CD8-positive, alpha-beta memory T cell (primary cell): ENCODE results near the gene GRM4. TPM values are rescaled to one million over a fixed set of nuclear protein-coding genes. Genes with fewer than 3 reads are reported as not detected.
A peak's percentile ranks its signal among the peaks of the same experiment; 100 is the strongest.
"Not testable (repeated sequence)": the region's sequence is repeated elsewhere in the genome, so short reads cannot be mapped to it uniquely, and the experiment has no call there.

Experiments
- CTCF ChIA-PET: fragments of 350-600 bp; sonication (Branson Sonifier 250); formaldehyde crosslinking; loops from one replicate; lab custom pipeline; 2021; ENCODE audit warnings: antibody characterized with exemption; lab: Charles Lee
- POLR2A ChIA-PET: fragments of 350-600 bp; sonication (Branson Sonifier 250); formaldehyde crosslinking; loops from one replicate; lab custom pipeline; 2021; ENCODE audit warnings: antibody characterized with exemption; lab: Charles Lee
- DNase-seq, 5 donors: peaks; one replicate each; pipeline versions ENCODE4 v3.0.0 to v3.0.0-alpha.2; 2020 to 2022; ENCODE audit warnings: mixed read lengths in 1 of 5
- H3K27ac ChIP-seq: one replicate; pipeline ENCODE4 v1.7.0; 2013; ENCODE audit warnings: low read depth, mild to moderate bottlenecking, low read length, moderate library complexity
- H3K27me3 ChIP-seq: 2 replicates; pipeline ENCODE4 v1.7.0; 2013; ENCODE audit warnings: low read length, mild to moderate bottlenecking; ENCODE audit not compliant: insufficient read depth, poor library complexity, severe bottlenecking
- H3K36me3 ChIP-seq: 2 replicates; pipeline ENCODE4 v1.7.0; 2013; ENCODE audit warnings: mild to moderate bottlenecking, low read length, moderate library complexity; ENCODE audit not compliant: insufficient read depth
- H3K4me1 ChIP-seq: 2 replicates; pipeline ENCODE4 v1.7.0; 2013; ENCODE audit warnings: mild to moderate bottlenecking, low read length, moderate library complexity; ENCODE audit not compliant: insufficient read depth
- H3K4me3 ChIP-seq: 2 replicates; pipeline ENCODE4 v1.7.0; 2013; ENCODE audit warnings: mild to moderate bottlenecking, low read length
- H3K9me3 ChIP-seq: 2 replicates; pipeline ENCODE4 v1.7.0; 2013; ENCODE audit warnings: mild to moderate bottlenecking, low read length
- H3K27ac Mint-ChIP-seq, 8 donors: one replicate each; pipeline ENCODE4 v1.8.0; 2020 to 2021; ENCODE audit warnings: mixed read lengths in 8 of 8, mild to moderate bottlenecking in 6 of 8, inconsistent platforms in 3 of 8, moderate library complexity in 3 of 8
- H3K27me3 Mint-ChIP-seq, 2 donors: one replicate each; pipeline ENCODE4 v1.8.0; 2020 to 2021; ENCODE audit warnings: mixed read lengths in 2 of 2, mild to moderate bottlenecking in 1 of 2, moderate library complexity in 1 of 2
- H3K36me3 Mint-ChIP-seq, 3 donors: one replicate each; pipeline ENCODE4 v1.8.0; 2020 to 2021; ENCODE audit warnings: mixed read lengths in 3 of 3, inconsistent platforms in 1 of 3, mild to moderate bottlenecking in 1 of 3
- H3K4me1 Mint-ChIP-seq, 3 donors: one replicate each; pipeline ENCODE4 v1.8.0; 2020 to 2021; ENCODE audit warnings: mixed read lengths in 3 of 3, inconsistent platforms in 1 of 3, mild to moderate bottlenecking in 1 of 3
- H3K4me3 Mint-ChIP-seq, 7 donors: one replicate each; pipeline ENCODE4 v1.8.0; 2020 to 2021; ENCODE audit warnings: mixed read lengths in 7 of 7, mild to moderate bottlenecking in 6 of 7, moderate library complexity in 4 of 7, inconsistent platforms in 2 of 7
- H3K9me3 Mint-ChIP-seq, 5 donors: one replicate each; pipeline ENCODE4 v1.8.0; 2020 to 2022; ENCODE audit warnings: mixed read lengths in 5 of 5, mild to moderate bottlenecking in 3 of 5, moderate library complexity in 2 of 5, inconsistent platforms in 1 of 5
- polyA plus RNA-seq: library from polyadenylated mRNA; unstranded; fragments of 300-500 nt; fragmentation: Illumina TruSeq; gene quantifications from one replicate; pipeline ENCODE4 v1.2.3, GENCODE V29; 2021
- total RNA-seq, 2 experiments: library from RNA; stranded (reverse); gene quantifications; one replicate each; pipeline ENCODE4 v1.2.3, GENCODE V29; 2021

GRM4 gene
- total and polyA plus RNA-seq, 3 experiments from 2014 or later: 0.03 TPM; not detected in 2

GRCh38 chr6:34044945-34045595, 100.8 kb downstream of the GRM4 start:
- ChIA-PET CTCF (interaction anchor here (1.4 to 2.4 kb wide), 2 partner anchors 10 to 18 kb away, joined by 3 to 8 read pairs; no protein-coding TSS in a partner anchor), POLR2A (no interaction called here)
- Histone ChIP-seq H3K4me1 (peaks cover 6% of the 10 kb centered on the region), H3K27ac (no peak overlapping the region), H3K4me3 (no peak overlapping the region), H3K27me3 (no peaks in the 10 kb centered on the region), H3K9me3 (no peaks in the 10 kb centered on the region), H3K36me3 (no peaks in the 10 kb centered on the region)
- peak overlapping the region in 2 of 7 donors; percentile 3 to 10 for H3K4me3 Mint-ChIP-seq
- H3K27ac Mint-ChIP-seq: peak overlapping the region in 5 of 8 donors; percentile 8 to 59 (median 25)
- peaks cover 0 to 6% (median 0%) of the 10 kb centered on the region in 3 donors for H3K36me3 Mint-ChIP-seq
- no peaks in the 10 kb centered on the region for H3K9me3 Mint-ChIP-seq
- H3K27me3 Mint-ChIP-seq: peaks cover 3 to 10% of the 10 kb centered on the region in 2 donors
- peak; percentile 5 to 65 (median 29) for DNase-seq
- peaks cover 11 to 18% (median 17%) of the 10 kb centered on the region in 3 donors for H3K4me1 Mint-ChIP-seq

- DNase-seq: no peak
- Histone ChIP-seq H3K27ac (no peak overlapping the region), H3K4me3 (no peak overlapping the region), H3K36me3 (no peaks in the 10 kb centered on the region), H3K27me3 (no peaks in the 10 kb centered on the region), H3K4me1 (peaks cover 6% of the 10 kb centered on the region), H3K9me3 (no peaks in the 10 kb centered on the region)
- Mint-ChIP-seq H3K4me3 (no peak overlapping the region), H3K36me3 (no peaks in the 10 kb centered on the region), H3K27ac (no peak overlapping the region), H3K27me3 (no peaks in the 10 kb centered on the region), H3K9me3 (no peaks in the 10 kb centered on the region), H3K4me1 (peaks cover 11 to 18% (median 17%) of the 10 kb centered on the region in 3 donors)
- ChIA-PET CTCF (no interaction called here), POLR2A (no interaction called here)
Measured at GRCh38 chr6:34043359-34043758, 102.5 kb downstream of the GRM4 start.

GRCh38 chr6:34041998-34042397, 103.9 kb downstream of the GRM4 start:
- H3K36me3 Mint-ChIP-seq, DNase-seq, H3K4me3 ChIP-seq, H3K9me3 ChIP-seq, H3K9me3 Mint-ChIP-seq, H3K27ac ChIP-seq, H3K36me3 ChIP-seq, CTCF ChIA-PET, POLR2A ChIA-PET, H3K27me3 Mint-ChIP-seq, H3K4me1 ChIP-seq, H3K27me3 ChIP-seq: not testable (repeated sequence)
- Mint-ChIP-seq H3K27ac (peak overlapping the region in 1 of 8 donors; percentile 51), H3K4me3 (peak overlapping the region in 1 of 7 donors; percentile 23), H3K4me1 (peaks cover 11 to 18% (median 17%) of the 10 kb centered on the region in 3 donors)

- POLR2A ChIA-PET: no interaction called here
- Histone ChIP-seq H3K27ac (no peak overlapping the region), H3K4me3 (no peak overlapping the region), H3K27me3 (no peaks in the 10 kb centered on the region), H3K36me3 (no peaks in the 10 kb centered on the region), H3K9me3 (no peaks in the 10 kb centered on the region), H3K4me1 (peaks cover 6% of the 10 kb centered on the region)
- Mint-ChIP-seq H3K9me3 (no peaks in the 10 kb centered on the region), H3K4me1 (peaks cover 11 to 18% (median 17%) of the 10 kb centered on the region in 3 donors), H3K36me3 (no peaks in the 10 kb centered on the region), H3K4me3 (no peak overlapping the region), H3K27me3 (no peaks in the 10 kb centered on the region), H3K27ac (no peak overlapping the region)
- CTCF ChIA-PET: interaction anchor here (0.6 kb wide), 1 partner anchor 563 kb away, joined by 3 read pairs; no protein-coding TSS in a partner anchor
- DNase-seq: no peak
Measured at GRCh38 chr6:34041385-34041784, 104.5 kb downstream of the GRM4 start.

- CTCF ChIA-PET: no interaction called here
- POLR2A ChIA-PET: no interaction called here
- no peak for DNase-seq
- H3K27me3 Mint-ChIP-seq: no peaks in the 10 kb centered on the region
- H3K4me3 Mint-ChIP-seq: no peak overlapping the region
- Histone ChIP-seq H3K36me3 (no peaks in the 10 kb centered on the region), H3K27ac (no peak overlapping the region), H3K4me1 (peaks cover 6% of the 10 kb centered on the region), H3K4me3 (no peak overlapping the region), H3K9me3 (no peaks in the 10 kb centered on the region), H3K27me3 (no peaks in the 10 kb centered on the region)
- no peaks in the 10 kb centered on the region for H3K36me3 Mint-ChIP-seq
- peaks cover 7% of the 10 kb centered on the region in 3 donors for H3K4me1 Mint-ChIP-seq
- H3K9me3 Mint-ChIP-seq: no peaks in the 10 kb centered on the region
- H3K27ac Mint-ChIP-seq: no peak overlapping the region
Measured at GRCh38 chr6:34039943-34040342, 105.9 kb downstream of the GRM4 start.

- no peak overlapping the region for H3K27ac ChIP-seq
- no peaks in the 10 kb centered on the region for H3K36me3 ChIP-seq
- peaks cover 0 to 2% of the 10 kb centered on the region in 2 donors for H3K27me3 Mint-ChIP-seq
- POLR2A ChIA-PET: no interaction called here
- no peak overlapping the region for H3K4me3 ChIP-seq
- H3K9me3 ChIP-seq: no peaks in the 10 kb centered on the region
- no peaks in the 10 kb centered on the region for H3K4me1 Mint-ChIP-seq
- H3K27ac Mint-ChIP-seq: no peak overlapping the region
- H3K4me1 ChIP-seq: no peaks in the 10 kb centered on the region
- CTCF ChIA-PET: interaction anchor here (1.9 to 2.7 kb wide), 2 partner anchors 10 to 18 kb away, joined by 5 to 8 read pairs; no protein-coding TSS in a partner anchor
- no peak for DNase-seq
- H3K36me3 Mint-ChIP-seq: peaks cover 0 to 2% (median 0%) of the 10 kb centered on the region in 3 donors
- H3K4me3 Mint-ChIP-seq: no peak overlapping the region
- no peaks in the 10 kb centered on the region for H3K27me3 ChIP-seq
- H3K9me3 Mint-ChIP-seq: no peaks in the 10 kb centered on the region
Measured at GRCh38 chr6:34037151-34037550, 108.7 kb downstream of the GRM4 start.

GRCh38 chr6:34036357-34037069, 109.4 kb downstream of the GRM4 start:
- H3K36me3 Mint-ChIP-seq: peaks cover 0 to 2% (median 0%) of the 10 kb centered on the region in 3 donors
- no peak for DNase-seq
- POLR2A ChIA-PET: no interaction called here
- H3K27ac ChIP-seq: no peak overlapping the region
- CTCF ChIA-PET: interaction anchor here (1.9 to 2.7 kb wide), 2 partner anchors 9 to 19 kb away, joined by 5 to 8 read pairs; no protein-coding TSS in a partner anchor
- H3K36me3 ChIP-seq: no peaks in the 10 kb centered on the region
- H3K9me3 ChIP-seq: no peaks in the 10 kb centered on the region
- no peak overlapping the region for H3K27ac Mint-ChIP-seq
- no peaks in the 10 kb centered on the region for H3K4me1 ChIP-seq
- no peak overlapping the region for H3K4me3 ChIP-seq
- peaks cover 0 to 2% of the 10 kb centered on the region in 2 donors for H3K27me3 Mint-ChIP-seq
- H3K4me3 Mint-ChIP-seq: no peak overlapping the region
- no peaks in the 10 kb centered on the region for H3K9me3 Mint-ChIP-seq
- no peaks in the 10 kb centered on the region for H3K27me3 ChIP-seq
- H3K4me1 Mint-ChIP-seq: no peaks in the 10 kb centered on the region
